Uterus (tissue), 2 donors: ENCODE data around the gene UBN1.

Experiments
- POLR2A ChIP-seq, 2 donors: fragments of 450-650 bp; IDR thresholded peaks; one replicate each; pipeline ENCODE4 v1.6.1; 2016; ENCODE audit warnings: antibody characterized with exemption in 2 of 2, mild to moderate bottlenecking in 1 of 2, moderate library complexity in 1 of 2
- TF ChIP-seq, protein P1 (sequence below), 4 experiments: fragments of 200-600 bp in 2 of 4; fragments of 450-650 bp in 2 of 4; sonication (generic) in 2 of 4; IDR thresholded peaks; one replicate each; pipeline ENCODE4 v1.5.1; 2016 to 2019; ENCODE audit warnings: antibody characterized with exemption in 4 of 4, mild to moderate bottlenecking in 2 of 4, moderate library complexity in 1 of 4

GRCh38 chr16:4864728-4865127, 17.4 kb downstream of the UBN1 start:
- TF ChIP-seq POLR2A (IDR thresholded peaks at IDR 0.05), result no peak
- TF ChIP-seq, protein P1, sequence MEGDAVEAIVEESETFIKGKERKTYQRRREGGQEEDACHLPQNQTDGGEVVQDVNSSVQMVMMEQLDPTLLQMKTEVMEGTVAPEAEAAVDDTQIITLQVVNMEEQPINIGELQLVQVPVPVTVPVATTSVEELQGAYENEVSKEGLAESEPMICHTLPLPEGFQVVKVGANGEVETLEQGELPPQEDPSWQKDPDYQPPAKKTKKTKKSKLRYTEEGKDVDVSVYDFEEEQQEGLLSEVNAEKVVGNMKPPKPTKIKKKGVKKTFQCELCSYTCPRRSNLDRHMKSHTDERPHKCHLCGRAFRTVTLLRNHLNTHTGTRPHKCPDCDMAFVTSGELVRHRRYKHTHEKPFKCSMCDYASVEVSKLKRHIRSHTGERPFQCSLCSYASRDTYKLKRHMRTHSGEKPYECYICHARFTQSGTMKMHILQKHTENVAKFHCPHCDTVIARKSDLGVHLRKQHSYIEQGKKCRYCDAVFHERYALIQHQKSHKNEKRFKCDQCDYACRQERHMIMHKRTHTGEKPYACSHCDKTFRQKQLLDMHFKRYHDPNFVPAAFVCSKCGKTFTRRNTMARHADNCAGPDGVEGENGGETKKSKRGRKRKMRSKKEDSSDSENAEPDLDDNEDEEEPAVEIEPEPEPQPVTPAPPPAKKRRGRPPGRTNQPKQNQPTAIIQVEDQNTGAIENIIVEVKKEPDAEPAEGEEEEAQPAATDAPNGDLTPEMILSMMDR (IDR thresholded peaks at IDR 0.05), result no peak
